GM20000 (cell line): ENCODE measurements around the gene CAVIN1.
A peak's percentile ranks its signal among the peaks of the same experiment; 100 is the strongest.

ENCODE experiments used
- DNase-seq: peaks from one replicate; pipeline ENCODE4 v3.0.0; 2012; ENCODE audit warnings: low spot score
- TF ChIP-seq, protein P1 (sequence below): IDR thresholded peaks from 2 replicates; pipeline ENCODE4 v1.5.1; 2012; ENCODE audit warnings: mild to moderate bottlenecking, control low read depth; ENCODE audit errors: extremely low read depth, missing control alignments

The CAVIN1 gene

GRCh38 chr17:42388381-42389134 lies 34.5 kb downstream of the CAVIN1 start, which contains the start of gene STAT3:
Gene STAT3, minus strand, starts transcription at chr17:42388442. Its CDS starts 39,926 bp downstream, at chr17:42348516.
- peak; percentile 98 for DNase-seq
- TF ChIP-seq, protein P1, sequence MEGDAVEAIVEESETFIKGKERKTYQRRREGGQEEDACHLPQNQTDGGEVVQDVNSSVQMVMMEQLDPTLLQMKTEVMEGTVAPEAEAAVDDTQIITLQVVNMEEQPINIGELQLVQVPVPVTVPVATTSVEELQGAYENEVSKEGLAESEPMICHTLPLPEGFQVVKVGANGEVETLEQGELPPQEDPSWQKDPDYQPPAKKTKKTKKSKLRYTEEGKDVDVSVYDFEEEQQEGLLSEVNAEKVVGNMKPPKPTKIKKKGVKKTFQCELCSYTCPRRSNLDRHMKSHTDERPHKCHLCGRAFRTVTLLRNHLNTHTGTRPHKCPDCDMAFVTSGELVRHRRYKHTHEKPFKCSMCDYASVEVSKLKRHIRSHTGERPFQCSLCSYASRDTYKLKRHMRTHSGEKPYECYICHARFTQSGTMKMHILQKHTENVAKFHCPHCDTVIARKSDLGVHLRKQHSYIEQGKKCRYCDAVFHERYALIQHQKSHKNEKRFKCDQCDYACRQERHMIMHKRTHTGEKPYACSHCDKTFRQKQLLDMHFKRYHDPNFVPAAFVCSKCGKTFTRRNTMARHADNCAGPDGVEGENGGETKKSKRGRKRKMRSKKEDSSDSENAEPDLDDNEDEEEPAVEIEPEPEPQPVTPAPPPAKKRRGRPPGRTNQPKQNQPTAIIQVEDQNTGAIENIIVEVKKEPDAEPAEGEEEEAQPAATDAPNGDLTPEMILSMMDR: no peak

- TF ChIP-seq, protein P1: no peak
- peak; percentile 24 for DNase-seq
These were observed 35.2 kb downstream of the CAVIN1 start for GRCh38 chr17:42387661-42388380.

- no peak for DNase-seq
- TF ChIP-seq, protein P1: no peak
These were observed 36.0 kb downstream of the CAVIN1 start for GRCh38 chr17:42386777-42387657.

- TF ChIP-seq, protein P1: no peak
- DNase-seq: no peak
These were observed 41.2 kb downstream of the CAVIN1 start for GRCh38 chr17:42381898-42382297.

DNA sequence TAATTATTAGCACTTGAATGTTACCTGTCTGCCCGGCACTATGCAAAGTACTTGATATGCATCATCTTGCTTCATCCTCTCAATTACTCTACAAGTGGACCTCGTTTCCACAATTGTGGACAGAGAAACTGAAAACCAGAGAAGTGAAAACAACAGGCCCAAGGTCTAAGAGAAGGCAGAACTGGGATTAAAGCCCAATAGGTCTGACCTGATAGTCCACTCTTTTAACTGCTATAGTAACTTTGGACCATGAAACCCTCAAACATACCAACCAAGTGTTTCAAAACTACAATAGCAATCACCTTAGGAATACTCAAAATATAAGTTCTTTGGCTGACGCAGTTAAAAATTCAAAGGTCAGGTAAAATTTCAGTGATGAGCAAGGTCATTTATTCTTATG lies 42.1 kb downstream of the CAVIN1 start:
- DNase-seq: no peak
- TF ChIP-seq, protein P1: no peak

- TF ChIP-seq, protein P1: no peak
- DNase-seq: peak; percentile 32
These were observed 44.0 kb downstream of the CAVIN1 start for GRCh38 chr17:42378959-42379594.
